Measurements from ENCODE around the gene TMPRSS3.

The TMPRSS3 gene

GRCh38 chr21:42439284-42440186 is 43.7 kb upstream of the TMPRSS3 start (continued):
- TF ChIP-seq POU6F1 (CRISPR knock-in tag; IDR thresholded peaks at IDR 0.05; ENCODE audit: borderline replicate concordance, low read depth) (no peak), OSR1 (CRISPR knock-in tag; IDR thresholded peaks at IDR 0.05) (no peak), PPARA (CRISPR knock-in tag; IDR thresholded peaks at IDR 0.05; ENCODE audit: borderline replicate concordance) (no peak), CSDC2 (CRISPR knock-in tag; IDR thresholded peaks at IDR 0.05) (no peak), ZFP3 (CRISPR knock-in tag; IDR thresholded peaks at IDR 0.05) (no peak), ARNTL (CRISPR knock-in tag; IDR thresholded peaks at IDR 0.05; ENCODE audit: borderline replicate concordance, low read depth) (no peak), ZNF565 (CRISPR knock-in tag; conservative IDR thresholded peaks at IDR 0.05; ENCODE audit: low read depth) (no peak), CREB5 (CRISPR knock-in tag; IDR thresholded peaks at IDR 0.05; ENCODE audit: low read depth) (no peak), ESRRG (CRISPR knock-in tag; IDR thresholded peaks at IDR 0.05) (no peak)

- no peak for ATAC-seq
- TF ChIP-seq ZFP3 (CRISPR knock-in tag; IDR thresholded peaks at IDR 0.05), result no peak
- no peak for TF ChIP-seq TCF4 (CRISPR knock-in tag; IDR thresholded peaks at IDR 0.05; ENCODE audit: borderline replicate concordance)
- no peak for TF ChIP-seq ESRRG (CRISPR knock-in tag; IDR thresholded peaks at IDR 0.05)
- TF ChIP-seq PPARA (CRISPR knock-in tag; IDR thresholded peaks at IDR 0.05; ENCODE audit: borderline replicate concordance), result no peak
- TF ChIP-seq CSRNP3 (CRISPR knock-in tag; IDR thresholded peaks at IDR 0.05), result no peak
- TF ChIP-seq ZNF565 (CRISPR knock-in tag; conservative IDR thresholded peaks at IDR 0.05; ENCODE audit: low read depth), result no peak
- no peak for TF ChIP-seq ZNF8 (CRISPR knock-in tag; IDR thresholded peaks at IDR 0.05)
- no peak for TF ChIP-seq POU6F1 (CRISPR knock-in tag; IDR thresholded peaks at IDR 0.05; ENCODE audit: borderline replicate concordance, low read depth)
- no peak for TF ChIP-seq OSR1 (CRISPR knock-in tag; IDR thresholded peaks at IDR 0.05)
- no peak for TF ChIP-seq RARB (CRISPR knock-in tag; IDR thresholded peaks at IDR 0.05)
- TF ChIP-seq TSHZ2 (CRISPR knock-in tag; IDR thresholded peaks at IDR 0.05), result no peak
- TF ChIP-seq SNAI2 (CRISPR knock-in tag; IDR thresholded peaks at IDR 0.05), result no peak
- no peak for TF ChIP-seq GLIS3 (CRISPR knock-in tag; IDR thresholded peaks at IDR 0.05)
- no peak for TF ChIP-seq ISL1 (CRISPR knock-in tag; IDR thresholded peaks at IDR 0.05)
- no peak for TF ChIP-seq BACH2 (CRISPR knock-in tag; IDR thresholded peaks at IDR 0.05; ENCODE audit: borderline replicate concordance)
- no peak for TF ChIP-seq PATZ1 (CRISPR knock-in tag; IDR thresholded peaks at IDR 0.05; ENCODE audit: borderline replicate concordance)
- no peak for TF ChIP-seq ARNTL (CRISPR knock-in tag; IDR thresholded peaks at IDR 0.05; ENCODE audit: borderline replicate concordance, low read depth)
- no peak for TF ChIP-seq TOX (CRISPR knock-in tag; IDR thresholded peaks at IDR 0.05; ENCODE audit: borderline replicate concordance)
- TF ChIP-seq ZFP30 (CRISPR knock-in tag; IDR thresholded peaks at IDR 0.05), result no peak
- no peak for TF ChIP-seq ZC3H10 (CRISPR knock-in tag; IDR thresholded peaks at IDR 0.05)
Observed at GRCh38 chr21:42438316-42439205, 42.7 kb upstream of the TMPRSS3 start.
